Globus pallidus (tissue), 1 donor: Measurements from ENCODE around the gene AMT.

Experiments
- DNase-seq: peaks from one replicate; pipeline ENCODE4 v3.0.0-alpha.2; 2015; ENCODE audit warnings: low spot score

The AMT gene

DNA sequence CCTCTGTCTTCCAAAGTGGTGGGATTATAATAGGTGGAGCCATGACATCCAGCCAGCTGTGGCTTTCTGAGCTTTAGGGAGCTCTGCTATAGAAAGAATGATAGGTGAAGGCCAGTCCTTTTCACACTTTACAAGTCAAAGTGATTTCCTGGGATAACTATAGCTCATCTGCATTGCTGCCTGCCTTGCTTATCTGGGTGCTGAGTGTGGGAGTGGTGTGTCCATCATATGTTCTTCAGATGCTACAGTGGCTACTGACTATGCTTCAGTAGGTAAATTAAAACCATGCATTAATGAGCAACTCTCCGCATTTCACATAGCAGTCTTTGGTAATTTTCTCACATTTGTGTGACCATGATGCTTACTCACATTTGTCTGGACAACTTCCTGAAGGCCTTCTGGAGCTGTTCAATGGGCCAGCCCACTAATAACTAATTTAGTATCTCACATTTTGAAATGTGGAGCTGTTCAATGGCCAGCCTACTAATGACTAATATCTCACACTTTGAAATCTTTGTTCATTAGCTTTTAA, 33.9 kb downstream of the AMT start:
- no peak for DNase-seq

DNA sequence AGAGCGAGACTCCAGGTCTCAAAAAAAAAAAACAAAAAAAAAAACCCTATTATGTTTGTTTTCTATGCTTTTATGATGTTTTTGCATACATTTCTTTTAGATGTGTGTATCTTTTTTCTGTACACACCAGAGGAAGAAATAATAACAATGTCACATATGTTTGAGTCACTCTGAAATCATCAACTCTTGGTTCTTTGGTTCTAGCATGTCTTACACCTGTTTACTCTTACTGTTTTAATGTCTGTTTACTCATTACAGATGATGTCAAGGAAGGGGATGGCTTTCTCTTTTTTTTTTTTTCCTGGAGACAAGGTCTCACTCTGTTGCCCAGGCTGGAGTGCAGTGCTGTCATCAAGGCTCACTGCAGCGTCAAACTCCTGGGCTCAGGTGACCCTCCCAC, 34.6 kb downstream of the AMT start:
- no peak for DNase-seq

DNA sequence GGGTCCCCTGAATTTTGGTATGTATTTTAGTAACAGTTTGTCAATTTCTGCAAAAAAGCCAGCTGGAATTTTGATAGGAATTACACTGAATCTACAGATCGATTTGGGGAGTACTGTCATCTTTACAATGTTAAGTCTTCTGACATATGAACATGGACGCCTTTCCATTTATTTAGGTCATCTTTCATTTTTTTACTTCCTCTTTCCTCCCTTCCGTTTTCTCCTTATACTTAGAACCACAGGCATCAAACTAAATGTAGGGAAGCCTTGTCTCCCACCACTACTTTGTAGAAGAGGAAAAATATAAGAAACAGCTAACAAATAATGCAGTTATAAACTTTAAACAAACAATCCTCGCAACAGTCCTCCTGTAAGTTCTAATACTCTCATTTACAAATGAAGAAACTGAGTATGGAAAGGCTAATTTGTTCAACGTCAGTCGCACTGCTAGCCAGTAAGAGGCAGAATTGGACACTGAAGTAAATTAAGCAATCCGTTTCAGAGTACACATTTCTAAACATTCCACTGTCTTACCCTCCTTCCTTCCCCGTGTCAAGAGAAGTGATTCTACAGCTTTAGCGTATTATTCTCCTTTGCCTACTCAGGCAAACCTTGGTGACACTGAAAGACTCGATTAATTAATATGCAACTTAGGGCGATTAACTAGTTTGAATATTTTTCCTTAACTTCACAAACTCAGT, 36.1 kb downstream of the AMT start:
- DNase-seq, result no peak

DNA sequence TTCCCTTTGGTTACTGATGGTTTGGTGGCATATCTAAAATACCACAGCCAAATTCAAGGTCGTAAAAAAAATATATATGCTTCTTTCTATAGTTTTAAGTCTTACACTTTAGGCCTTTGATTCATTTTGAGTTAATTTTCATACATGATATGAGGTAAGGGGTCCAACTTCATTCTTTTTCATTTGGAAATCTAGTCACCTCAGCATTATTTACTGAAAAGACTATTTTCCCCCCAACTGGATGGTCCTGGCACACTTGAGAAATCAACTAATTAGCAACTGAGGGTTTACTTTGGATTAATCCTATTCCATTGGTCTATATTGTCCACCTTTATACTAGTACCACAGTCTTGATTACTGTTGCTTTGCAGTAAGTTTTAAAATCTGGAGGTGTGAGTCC, 36.7 kb downstream of the AMT start:
- DNase-seq, result no peak

DNA sequence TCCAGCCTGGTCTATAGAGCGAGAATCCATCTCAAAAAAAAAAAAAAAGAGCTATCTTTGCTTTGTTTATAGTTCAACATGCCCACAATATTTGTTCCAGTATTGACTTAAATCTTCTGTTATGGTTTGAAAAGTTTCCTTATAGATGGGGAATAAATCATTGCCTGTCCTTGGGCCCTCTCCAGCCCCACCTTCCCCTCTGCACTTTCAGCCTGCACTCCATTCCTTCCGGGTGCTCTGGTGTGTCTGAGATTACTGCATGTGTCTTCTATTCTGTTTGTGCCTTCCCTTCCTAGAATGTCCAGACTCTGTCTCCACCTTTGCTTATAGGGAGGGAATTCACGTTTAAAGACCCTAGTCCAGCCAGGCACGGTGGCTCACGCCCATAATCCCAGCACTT, 38.9 kb downstream of the AMT start:
- no peak for DNase-seq

DNA sequence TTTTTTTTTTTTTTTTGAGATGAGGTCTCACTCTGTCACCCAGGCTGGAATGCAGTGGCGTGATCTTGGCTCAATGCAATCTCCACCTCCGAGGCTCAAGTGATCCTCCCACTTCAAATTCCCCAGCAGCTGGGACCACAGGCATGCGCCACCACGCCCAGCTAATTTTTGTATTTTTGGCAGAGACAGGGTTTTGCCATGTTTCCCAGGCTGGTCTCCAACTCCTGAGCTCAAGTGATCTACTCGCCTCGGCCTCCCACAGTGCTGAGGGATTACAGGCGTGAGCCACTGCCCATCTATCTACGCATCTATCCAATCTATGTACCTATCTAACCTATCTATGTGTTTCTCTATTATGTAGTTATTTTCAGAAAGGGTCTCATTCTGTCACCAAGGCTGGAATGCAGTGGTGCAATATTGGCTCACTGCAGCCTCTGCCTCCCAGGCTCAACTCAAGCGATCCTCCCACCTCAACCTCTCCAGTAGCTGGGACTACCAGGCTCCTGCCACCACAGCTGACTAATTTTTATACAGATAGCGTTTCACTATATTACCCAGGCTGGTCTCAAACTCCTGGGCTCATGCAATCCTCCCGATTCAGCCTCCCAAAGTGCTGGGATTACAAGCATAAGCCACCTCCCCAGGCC, 43.9 kb downstream of the AMT start:
- DNase-seq, result no peak

DNA sequence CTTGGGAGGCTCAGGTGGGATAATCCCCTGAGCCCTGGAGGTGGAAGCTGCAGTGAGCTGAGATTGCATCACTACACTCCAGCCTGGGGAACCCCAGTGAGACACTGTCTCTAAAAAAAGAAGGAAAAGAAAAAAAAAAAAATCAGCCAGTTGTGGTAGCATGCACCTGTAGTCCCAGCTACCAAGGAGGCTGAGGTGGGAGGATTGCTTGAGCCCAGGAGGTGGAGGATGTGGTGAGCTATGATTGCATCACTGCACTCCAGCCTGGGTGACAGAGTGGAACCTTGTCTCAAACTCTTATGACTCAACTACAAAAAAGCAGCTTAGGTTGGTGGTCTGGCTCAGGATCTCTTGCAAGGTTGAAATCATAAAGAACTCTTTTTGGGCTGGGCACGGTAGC, 44.8 kb downstream of the AMT start:
- no peak for DNase-seq

GRCh38 chr3:49371946-49372345, 50.3 kb downstream of the AMT start:
- no peak for DNase-seq

DNA sequence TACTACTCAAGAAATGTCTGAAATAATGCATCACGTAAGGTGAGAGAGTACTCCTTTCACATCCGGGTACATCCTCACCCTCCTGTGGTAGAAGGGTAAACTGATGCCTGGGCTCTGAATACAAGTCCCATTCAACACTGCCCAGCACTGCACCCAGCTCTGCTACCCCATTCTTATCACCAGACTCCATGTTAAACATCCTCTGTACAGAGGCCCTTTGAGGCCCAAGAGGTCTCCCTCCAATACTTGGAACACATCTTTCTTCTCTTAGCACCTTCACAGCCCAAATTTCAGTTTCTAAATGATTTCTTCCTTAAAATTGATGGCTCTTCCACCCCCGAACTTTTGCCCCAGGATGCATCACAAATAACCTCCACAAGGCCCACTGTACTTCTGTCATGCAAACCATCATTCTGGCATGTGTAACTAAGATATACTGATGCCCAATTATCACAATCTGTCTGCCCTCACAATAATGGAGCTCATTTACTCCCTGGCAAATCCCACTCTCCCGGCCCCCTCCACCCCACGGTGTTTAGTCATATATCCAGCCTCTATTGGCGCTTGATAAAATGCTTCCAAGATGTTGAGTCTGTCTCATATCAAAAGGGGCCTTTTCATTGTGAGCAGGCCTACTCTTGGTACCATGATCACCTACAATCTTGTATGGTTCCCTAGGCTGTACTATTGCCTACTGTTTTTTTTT, 51.5 kb downstream of the AMT start:
- no peak for DNase-seq
